Measurements from ENCODE around the gene DAAM1. TPM values are rescaled to one million over a fixed set of nuclear protein-coding genes. Genes with fewer than 3 reads are reported as not detected.

DAAM1 gene
- total RNA-seq: 10.8 and 14.6 TPM in 2 replicates

DNA sequence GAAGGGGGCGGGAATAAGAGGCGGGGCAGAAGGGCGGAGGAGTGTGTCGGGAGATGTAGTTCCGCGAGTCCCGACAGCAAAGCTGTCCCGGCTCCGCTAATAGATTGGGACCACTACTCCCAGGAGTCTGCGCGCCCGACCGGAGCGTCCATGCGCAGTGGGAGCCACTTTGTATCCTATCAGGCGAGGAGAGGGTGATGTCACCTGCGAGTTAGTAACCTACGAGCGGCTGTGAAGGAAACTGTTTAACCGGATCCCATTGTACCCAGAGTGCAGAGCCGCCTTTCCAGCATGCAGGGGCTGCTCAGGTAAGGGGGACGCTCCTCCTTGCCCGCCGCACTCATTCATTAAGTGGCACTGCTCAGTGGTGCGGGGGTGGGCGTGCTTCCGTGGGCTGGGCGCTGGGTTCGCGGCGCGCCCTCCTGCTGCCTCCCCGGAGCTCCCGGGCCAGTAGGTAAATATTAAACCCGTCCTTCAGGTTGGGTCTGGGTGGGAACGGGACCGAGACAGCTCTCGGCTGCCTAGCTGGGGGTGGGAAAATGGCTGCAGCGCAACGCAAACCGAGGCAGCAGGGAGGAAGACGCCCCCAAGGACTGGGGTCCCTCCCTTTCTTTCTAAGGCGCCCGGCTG, at the start of gene DAAM1:
Gene DAAM1 (plus strand): TSS at position 207 of the 630 bp plus-strand sequence. CDS start 74,811 bp downstream, outside the sequence.
- intact Hi-C loops (cut with micrococcal nuclease): loop anchor here (1.0 to 5.0 kb wide), 10 partner anchors 61 to 1796 kb away; partner anchors contain the start of genes DACT1, JKAMP, KIAA0586 and L3HYPDH

DNA sequence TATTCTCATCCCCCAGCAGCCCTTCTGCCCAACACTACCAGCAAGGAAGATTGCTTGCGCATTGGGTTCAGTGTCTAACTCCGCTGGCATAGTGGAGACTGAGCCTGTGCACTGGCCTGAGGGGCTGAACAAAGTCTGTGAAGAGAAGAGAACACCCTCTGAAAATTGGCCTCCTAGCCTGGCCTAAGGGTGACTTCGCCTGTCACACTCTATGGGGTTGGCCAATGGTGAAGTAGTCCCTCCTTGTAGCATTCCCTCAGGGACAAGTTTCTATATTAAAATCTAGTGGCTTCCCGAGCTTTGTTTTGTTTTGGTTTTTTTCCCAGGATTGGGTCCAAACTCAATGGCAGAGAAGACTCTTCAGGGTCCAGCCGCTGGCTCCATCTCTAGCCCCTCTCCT, 49.1 kb upstream of the DAAM1 start:
- intact Hi-C loops (cut with micrococcal nuclease): no loop called here

DNA sequence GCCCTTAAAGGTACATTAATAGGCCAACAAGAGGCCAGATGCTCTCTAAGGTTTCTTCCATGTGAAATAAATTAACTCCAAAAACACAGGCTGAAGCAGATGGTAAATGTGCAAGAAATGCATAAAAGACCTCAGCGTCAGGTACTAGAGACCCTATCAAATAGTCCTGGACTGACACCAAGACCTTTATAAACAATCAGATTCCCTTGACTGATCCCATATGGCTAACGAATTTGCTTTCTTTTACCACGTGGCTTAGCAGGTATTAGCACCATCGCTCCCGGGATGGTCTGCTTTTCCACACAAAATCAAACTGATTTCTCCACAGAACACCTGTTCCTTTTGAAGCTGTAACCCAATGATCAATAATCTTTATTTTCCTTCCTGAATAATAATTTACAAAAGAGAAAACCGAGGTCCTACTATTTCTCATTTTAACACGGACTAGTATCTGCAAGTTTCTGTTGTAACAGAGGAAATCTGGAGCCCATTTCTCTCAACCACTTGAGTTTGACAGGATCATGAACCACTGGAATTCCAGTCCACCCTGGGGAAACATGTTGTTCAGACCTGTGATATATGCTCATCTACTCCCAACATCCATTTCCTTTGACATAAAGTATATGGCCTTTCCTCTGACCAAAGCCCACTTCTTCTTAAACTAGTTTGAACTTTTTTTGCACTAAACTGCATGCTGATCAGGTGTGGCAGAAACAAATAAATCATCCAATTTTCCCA, 48.2 kb upstream of the DAAM1 start:
- intact Hi-C loops (cut with micrococcal nuclease): no loop called here

DNA sequence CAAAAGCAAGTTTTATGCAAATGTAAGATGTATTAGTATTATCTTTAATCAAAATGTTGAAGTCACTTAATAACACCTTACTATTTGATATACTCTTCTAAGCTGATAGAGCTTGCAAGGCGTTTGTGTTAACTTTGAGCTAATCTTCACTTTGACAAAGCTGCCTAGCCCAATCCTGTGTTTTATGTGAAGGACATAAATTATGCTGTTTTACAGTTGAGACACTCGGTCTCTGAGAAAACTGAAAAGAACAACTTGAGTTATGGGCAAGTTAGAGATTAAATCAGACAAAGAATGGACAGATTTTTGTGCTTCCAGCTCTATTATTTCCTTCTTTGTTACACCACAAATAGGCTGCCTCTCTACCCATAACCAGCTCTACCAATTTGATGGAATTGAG, 42.0 kb upstream of the DAAM1 start:
- intact Hi-C loops (cut with micrococcal nuclease): no loop called here

DNA sequence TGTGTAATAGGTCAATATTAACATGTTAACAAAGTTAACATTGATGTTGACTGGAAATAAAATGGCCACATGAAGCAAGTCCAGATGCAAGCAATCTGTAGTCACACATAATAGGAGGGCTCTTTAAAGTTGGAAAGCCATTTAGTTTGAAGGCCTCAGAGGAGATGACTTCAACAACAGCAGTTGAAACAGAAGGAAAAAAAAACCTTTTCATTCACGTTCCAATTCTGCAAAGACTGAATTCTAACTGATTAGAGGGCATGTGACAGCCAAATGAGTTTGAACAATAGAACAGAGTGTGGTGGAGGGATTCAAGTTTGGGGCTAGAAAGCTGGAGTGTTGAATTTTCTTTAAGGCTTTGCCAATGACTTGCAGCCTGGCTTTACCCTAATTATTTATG, 41.5 kb upstream of the DAAM1 start:
- intact Hi-C loops (cut with micrococcal nuclease): no loop called here

DNA sequence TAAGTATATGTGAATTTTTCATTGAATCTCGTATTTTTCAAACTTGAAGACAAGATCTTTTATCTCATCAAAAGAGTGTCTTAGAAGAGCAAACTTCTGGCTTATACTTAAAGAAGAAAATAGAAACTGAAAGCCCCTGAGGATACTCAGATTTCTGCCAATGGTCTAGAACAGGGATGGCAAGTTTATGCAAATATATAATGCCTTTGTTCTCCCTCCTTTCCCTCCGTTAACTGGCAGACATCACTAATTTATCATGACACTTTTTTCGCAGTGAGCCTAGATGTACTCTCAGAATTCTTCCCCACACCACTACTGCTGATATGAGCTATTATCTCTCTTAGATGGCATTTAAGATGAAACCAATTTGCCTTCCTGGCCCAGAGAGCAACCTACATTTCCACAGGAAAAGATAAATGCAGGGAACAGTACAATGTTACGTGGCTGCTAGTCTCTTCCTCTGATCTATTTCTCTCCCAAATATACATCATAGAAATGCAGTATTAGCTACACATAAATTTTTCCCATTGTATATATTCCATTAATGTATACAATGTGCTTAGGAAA, 40.0 kb upstream of the DAAM1 start:
- intact Hi-C loops (cut with micrococcal nuclease): no loop called here

DNA sequence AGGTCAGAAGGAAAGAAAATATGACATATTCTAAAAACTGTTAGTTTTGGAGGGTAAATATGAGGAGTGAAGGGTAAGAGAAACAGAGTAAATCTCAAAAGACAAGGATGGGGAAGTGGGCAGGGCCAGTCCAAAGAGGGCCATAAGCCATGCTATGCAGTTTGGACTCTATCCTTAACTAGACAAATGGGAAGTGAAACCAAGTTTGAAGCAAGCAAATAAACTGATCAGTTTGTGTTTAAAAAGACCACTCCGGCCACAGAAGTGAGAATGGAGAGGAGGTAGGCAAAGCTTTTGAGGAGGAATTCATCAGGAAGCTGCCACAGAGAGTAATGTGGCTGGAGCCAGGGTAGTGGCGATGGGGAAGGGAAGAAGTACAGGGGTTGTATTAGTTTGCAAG, 37.5 kb upstream of the DAAM1 start:
- intact Hi-C loops (cut with micrococcal nuclease): no loop called here

DNA sequence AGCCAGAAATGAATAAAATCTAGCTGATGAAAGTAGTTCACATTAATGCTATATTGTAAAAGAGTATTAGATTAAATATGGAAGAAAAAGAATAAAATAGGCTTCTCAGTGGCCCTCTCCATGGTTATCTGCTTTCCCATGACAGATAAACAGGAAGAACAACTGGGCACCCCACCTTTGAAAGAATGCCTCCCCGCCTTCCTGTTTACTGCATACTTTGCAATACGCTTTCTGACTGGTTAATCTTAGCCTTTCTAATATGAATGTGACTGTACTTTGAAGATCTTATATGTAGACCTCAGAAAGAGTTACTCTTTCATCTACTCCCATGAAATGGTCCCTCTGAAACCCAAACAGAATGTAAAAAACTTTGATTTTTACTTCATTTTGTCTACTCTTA, 34.1 kb upstream of the DAAM1 start:
- intact Hi-C loops (cut with micrococcal nuclease): no loop called here

DNA sequence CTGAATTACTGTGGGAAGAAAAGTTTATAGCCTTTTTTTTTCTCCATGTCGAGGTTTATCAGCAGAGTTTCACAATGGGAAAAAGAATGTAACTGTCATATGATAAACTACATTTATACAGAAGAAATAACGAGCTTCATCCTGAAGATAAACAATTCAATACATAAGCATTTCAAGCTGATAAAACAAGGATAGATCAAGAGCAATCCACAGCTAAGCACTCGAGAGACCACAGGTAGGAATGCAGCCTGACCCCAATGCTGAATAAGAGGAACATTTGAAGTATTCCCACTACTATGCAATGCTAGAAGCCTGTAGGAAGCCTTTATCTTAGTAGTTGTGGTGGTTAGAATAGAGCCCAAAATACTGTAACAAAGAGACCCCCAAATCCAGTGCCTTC, 32.6 kb upstream of the DAAM1 start:
- intact Hi-C loops (cut with micrococcal nuclease): no loop called here

DNA sequence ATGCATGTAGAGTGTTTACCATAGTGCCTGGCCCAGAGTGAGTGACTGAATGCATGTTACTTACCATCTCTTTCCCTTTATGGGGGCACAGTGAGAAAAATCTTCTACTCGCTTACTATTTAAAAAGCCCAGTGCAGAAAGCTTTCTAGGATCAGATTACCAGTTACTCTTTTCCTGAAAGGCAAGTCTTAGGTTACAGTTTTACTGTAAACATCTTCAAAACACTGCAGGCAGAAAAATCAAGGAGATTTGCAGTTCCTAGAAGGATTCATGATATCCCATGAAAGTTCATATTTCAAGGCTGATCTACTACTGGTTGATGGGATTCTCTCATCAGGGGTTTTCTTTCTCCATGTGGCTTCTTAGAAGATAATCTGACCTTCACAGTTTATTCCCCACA, 29.3 kb upstream of the DAAM1 start:
- intact Hi-C loops (cut with micrococcal nuclease): no loop called here

DNA sequence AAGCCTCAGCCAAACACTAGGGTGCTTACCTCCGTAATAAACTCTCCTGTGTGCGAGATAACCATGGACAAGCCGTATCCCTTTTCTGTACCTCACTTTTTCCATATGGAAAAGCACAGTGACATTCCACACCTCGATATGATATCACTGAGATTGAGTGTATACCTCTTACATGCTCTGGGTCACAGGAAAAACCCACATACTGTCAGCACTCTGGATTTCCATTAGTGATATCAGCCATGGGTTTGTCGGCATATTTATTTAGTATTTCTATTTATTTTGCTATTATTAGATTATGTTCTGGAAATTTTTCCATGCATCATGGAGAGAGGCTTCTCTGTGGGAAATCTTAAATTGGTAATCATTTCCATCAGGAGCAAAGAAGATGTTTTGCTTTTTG, 28.0 kb upstream of the DAAM1 start:
- intact Hi-C loops (cut with micrococcal nuclease): no loop called here

DNA sequence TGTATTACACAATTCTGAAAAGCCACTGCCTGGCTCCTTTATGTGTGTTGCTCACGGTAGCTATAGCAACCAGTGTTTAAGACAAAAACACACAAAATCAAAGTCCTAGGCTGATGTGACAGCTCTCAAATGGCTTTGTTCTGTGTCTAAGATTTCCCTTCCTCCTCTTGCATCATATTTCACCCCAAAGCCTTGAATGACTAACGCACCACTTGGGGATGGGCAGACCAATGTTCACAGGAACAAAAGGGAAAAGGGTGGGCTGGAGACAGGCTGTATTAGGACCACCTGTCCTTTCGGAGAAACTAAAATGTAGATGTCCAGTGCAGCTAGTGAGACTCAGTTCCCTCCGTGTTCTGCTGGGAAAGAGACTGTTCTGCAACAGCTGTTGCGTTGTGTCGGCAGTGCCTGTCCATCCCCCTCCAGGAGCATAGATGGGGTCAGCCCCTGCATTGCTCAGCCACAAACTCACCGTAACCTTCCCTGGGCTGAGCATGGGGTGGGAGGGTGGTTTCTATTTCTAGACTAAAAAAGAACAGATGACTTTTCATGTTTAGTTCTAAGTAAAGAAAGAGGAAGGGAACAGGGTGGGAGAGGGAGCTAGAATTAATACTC, 26.8 kb upstream of the DAAM1 start:
- intact Hi-C loops (cut with micrococcal nuclease): no loop called here

DNA sequence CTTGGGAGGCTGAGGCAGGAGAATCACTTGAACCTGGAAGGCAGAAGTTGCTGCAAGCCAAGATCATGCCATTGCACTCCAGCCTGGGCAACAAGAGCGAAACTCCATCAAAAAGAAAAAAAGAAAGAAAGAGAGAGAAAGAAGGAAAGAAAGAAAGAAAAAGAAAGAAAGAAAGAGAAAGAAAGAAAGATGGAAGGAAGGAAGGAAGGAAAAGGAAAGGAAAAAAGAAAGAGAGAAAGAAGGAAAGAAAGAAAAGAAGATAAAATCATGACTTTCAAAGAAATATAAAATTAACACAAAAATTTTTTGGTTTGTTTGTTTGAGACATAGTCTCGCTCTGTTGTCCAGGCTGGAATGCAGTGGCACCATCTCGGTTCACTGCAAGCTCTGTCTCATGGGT, 22.2 kb upstream of the DAAM1 start:
- intact Hi-C loops (cut with micrococcal nuclease): no loop called here

DNA sequence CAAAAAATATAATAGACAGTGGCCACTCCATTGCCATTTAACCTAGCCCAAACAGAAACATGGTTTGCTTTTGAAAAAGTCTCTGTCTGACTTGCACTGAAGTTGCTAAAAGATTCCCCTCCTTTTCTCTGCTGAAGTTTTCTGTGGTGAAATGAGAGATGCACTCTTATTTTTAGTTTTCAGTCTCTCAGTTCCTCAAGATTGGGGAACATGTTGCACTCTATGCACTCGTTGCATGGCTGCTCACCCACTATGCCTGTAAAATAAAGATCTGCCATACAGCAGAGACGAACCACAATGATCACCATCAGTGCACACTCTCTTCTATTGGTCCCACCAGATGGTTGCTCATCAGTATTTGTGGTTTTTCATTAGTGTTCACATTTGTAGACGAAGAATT, 13.1 kb upstream of the DAAM1 start:
- intact Hi-C loops (cut with micrococcal nuclease): no loop called here

DNA sequence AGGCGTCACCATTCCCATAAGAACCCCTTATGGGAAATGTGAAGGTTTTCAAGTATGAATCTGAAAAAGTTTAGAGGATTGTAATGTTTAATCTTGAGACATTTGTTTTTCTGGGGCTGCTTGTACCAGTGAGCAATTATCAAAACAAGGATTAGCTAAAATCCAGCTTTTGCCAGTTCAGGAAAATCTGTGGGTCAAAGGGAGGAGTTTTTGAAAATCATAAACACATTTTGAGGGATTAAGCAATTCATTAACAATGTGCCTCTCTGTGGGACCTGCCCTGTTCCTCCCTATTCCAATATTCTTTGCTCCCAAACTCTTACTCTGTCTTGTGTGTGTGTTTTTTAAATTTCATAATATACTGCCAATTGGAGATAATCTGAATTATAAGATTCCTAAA, 11.7 kb upstream of the DAAM1 start:
- intact Hi-C loops (cut with micrococcal nuclease): no loop called here

DNA sequence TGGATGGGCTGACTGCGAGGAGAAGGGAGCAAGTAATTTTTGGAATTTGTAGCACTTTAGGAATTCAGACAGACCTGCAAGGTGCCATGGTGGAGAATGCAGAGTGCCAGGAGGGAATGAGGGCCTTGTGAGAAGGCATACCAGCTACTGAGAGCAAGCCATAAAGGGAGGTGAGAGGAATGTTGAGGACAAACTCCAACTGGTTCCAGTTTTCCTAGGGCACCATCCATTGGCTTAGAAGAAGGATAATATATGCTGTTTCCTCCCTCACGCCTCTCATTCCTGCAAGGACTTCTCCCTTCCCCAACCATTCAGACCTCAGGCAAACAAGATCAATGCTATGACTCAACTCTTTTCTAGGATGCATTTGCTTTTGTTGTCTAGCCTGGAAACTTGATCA, 11.2 kb upstream of the DAAM1 start:
- intact Hi-C loops (cut with micrococcal nuclease): no loop called here

DNA sequence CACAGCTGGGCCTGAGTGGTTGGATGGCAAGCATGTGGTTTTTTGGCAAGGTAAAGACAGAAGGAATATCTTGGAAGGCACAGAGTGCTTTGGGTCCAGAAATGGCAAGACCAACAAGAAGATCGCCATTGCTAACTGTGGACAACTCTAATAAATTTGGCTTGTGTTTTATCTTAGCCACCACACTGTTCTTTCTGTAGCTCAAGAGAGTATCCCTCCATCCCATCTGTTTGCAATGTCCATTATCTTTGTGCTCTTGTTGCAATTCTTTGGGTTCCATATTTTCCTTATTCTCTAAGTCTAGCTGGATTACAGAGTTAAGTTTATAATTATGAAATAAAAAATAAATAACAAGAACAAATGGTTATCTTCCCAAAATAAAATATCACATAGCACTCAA, 6.7 kb upstream of the DAAM1 start:
- intact Hi-C loops (cut with micrococcal nuclease): no loop called here

DNA sequence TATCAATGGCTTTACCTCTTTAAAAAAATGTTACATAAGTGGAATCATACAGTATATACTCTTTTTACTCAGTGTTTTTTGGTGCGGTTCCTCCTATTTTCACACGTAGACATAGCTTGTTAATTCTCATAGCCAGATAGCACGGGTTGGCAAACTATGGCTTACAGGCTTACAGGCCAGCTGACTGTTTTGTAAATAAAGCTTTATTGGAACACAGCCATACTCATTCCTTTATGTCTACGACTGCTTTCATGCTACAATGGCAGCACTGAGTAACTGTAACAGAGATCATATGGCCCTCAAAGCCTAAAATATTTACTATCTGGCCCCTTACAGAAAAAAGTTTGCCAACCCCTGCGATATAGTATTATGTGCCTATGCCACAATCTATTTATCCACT, 5.8 kb upstream of the DAAM1 start:
- intact Hi-C loops (cut with micrococcal nuclease): no loop called here

DNA sequence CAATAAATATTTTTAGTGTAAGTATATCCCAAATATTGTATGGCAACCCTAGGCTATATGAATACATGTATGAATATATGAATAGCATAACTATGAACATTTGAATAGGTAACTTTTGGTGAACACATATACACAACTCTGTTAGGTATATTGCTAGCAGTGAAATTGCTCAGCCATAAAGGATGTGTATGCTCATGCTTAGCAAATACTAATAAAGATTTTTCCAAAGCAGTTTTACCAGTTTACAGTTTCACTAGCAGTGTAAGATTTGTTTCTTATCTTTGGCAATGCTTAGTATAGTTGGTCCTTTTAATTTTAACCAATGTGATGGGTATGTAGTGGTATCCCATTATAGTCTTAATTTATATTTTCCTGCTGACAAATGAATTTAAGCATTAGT, 5.3 kb upstream of the DAAM1 start:
- intact Hi-C loops (cut with micrococcal nuclease): no loop called here

DNA sequence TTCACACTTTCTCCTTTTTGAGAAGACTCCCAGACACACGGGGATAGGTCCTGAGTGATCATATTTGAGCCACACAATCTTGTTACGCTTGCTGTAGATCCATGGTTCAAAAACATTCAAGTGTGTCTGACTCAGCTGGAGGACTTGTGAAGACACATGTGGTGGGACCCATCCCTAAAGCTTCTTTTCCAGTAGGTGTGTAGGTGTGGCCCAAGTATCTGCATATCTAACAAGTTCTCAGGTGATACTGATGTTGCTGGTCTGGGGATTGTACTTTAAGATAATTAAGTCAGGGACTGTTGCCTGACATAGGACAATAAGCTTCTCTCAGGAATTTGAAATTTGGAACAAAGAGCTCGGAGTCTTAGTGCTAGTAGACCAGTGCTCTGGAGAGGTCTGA, 4.1 kb upstream of the DAAM1 start:
- intact Hi-C loops (cut with micrococcal nuclease): no loop called here

DNA sequence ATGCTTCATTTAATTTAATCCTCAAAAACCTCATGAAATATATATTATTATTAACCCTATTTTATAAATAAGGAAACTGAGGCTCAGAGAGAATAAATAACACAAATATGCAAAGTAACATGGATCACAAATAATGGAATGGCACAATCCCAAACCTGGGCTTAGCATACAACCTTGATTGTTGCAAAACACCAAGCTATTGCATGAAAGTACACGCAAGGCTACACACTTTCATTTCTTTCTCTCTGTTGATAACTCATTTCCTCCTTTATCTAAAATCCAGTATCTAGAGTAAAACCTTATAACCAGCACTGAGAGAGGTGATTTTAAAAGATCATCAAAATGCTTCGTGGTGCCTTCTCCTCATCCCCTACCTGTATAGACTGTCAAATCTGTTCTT, 2.8 kb upstream of the DAAM1 start:
- intact Hi-C loops (cut with micrococcal nuclease): loop anchor here (5.0 kb wide), 4 partner anchors 58 to 1793 kb away; partner anchors contain the start of gene NAA30

DNA sequence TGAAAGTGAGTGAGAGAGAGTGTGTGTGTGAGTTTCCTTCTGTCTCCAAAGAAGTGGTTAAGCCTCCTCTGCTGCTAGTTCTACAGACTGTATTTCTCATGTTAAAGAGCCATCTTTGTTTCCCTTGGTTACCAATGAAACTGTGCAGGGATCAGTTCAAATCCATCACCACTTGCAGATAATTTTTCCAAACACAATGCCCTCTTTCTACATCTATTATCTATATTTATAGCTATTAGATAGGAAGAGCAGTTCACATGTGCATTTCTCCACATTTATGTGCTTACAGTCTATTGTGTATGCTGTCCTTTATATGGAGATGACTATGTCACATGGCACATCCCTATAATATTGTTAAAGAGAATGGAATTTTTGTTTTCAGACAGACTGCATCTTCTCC, 2.2 kb upstream of the DAAM1 start:
- intact Hi-C loops (cut with micrococcal nuclease): loop anchor here (5.0 kb wide), 4 partner anchors 59 to 1794 kb away; partner anchors contain the start of gene NAA30
